AG09319 (cell line): Measurements from ENCODE around the gene SERPINA4.

Source experiments
- DNase-seq: peaks from one replicate; pipeline ENCODE4 v3.0.0-alpha.2; 2010; ENCODE audit warnings: low read depth; ENCODE audit errors: extremely low read depth
- CTCF ChIP-seq: IDR thresholded peaks from 2 replicates; pipeline ENCODE4 v1.5.1; 2011; ENCODE audit warnings: low read depth, mild to moderate bottlenecking, inconsistent platforms, low read length, moderate library complexity

The SERPINA4 gene

GRCh38 chr14:94612174-94612573 is 50.9 kb downstream of the SERPINA4 start, which contains the start of gene SERPINA3:
Gene SERPINA3 (plus strand): TSS chr14:94612391. CDS start chr14:94614442, 2,051 bp downstream.
- TF ChIP-seq CTCF, result no peak
- no peak for DNase-seq

- TF ChIP-seq CTCF, result no peak
- DNase-seq, result no peak
These were observed 51.6 kb downstream of the SERPINA4 start for GRCh38 chr14:94612580-94613554.

GRCh38 chr14:94613720-94614644 is 52.7 kb downstream of the SERPINA4 start:
- no peak for DNase-seq
- no peak for TF ChIP-seq CTCF

GRCh38 chr14:94614802-94615201 is 53.6 kb downstream of the SERPINA4 start:
- TF ChIP-seq CTCF, result no peak
- no peak for DNase-seq

- no peak for TF ChIP-seq CTCF
- no peak for DNase-seq
These were observed 54.0 kb downstream of the SERPINA4 start for GRCh38 chr14:94615254-94615653.

- TF ChIP-seq CTCF, result no peak
- DNase-seq, result no peak
These were observed 54.8 kb downstream of the SERPINA4 start for GRCh38 chr14:94615823-94616570.
